Measurements from ENCODE around the gene HAGH.

DNA sequence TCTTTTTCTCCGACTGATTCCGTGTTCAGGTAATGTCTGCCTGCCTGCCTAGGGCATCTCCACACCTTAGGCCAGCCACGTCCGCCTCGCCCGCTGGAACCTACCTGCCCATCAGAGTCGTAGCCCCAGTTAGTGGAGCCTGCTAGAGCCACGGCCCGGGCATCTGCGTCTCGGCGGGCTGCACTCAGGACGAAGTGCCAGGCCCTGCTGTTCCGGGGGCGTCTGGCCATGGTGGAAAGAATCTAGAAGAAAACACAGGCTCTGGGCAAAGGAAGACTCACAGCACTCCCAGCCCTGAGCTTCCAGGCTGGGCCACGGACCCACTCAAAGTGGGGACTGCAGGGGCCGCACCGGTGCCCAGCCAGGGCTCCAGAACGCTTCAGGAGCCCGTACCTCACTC, 45.4 kb downstream of the HAGH start:
- TF ChIP-seq, protein P1, sequence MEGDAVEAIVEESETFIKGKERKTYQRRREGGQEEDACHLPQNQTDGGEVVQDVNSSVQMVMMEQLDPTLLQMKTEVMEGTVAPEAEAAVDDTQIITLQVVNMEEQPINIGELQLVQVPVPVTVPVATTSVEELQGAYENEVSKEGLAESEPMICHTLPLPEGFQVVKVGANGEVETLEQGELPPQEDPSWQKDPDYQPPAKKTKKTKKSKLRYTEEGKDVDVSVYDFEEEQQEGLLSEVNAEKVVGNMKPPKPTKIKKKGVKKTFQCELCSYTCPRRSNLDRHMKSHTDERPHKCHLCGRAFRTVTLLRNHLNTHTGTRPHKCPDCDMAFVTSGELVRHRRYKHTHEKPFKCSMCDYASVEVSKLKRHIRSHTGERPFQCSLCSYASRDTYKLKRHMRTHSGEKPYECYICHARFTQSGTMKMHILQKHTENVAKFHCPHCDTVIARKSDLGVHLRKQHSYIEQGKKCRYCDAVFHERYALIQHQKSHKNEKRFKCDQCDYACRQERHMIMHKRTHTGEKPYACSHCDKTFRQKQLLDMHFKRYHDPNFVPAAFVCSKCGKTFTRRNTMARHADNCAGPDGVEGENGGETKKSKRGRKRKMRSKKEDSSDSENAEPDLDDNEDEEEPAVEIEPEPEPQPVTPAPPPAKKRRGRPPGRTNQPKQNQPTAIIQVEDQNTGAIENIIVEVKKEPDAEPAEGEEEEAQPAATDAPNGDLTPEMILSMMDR (IDR thresholded peaks at IDR 0.05; ENCODE audit: insufficient read depth, low read length): no peak
- no peak for TF ChIP-seq POLR2AphosphoS5 (IDR thresholded peaks at IDR 0.05; ENCODE audit: low read depth)
- TF ChIP-seq, protein P2, sequence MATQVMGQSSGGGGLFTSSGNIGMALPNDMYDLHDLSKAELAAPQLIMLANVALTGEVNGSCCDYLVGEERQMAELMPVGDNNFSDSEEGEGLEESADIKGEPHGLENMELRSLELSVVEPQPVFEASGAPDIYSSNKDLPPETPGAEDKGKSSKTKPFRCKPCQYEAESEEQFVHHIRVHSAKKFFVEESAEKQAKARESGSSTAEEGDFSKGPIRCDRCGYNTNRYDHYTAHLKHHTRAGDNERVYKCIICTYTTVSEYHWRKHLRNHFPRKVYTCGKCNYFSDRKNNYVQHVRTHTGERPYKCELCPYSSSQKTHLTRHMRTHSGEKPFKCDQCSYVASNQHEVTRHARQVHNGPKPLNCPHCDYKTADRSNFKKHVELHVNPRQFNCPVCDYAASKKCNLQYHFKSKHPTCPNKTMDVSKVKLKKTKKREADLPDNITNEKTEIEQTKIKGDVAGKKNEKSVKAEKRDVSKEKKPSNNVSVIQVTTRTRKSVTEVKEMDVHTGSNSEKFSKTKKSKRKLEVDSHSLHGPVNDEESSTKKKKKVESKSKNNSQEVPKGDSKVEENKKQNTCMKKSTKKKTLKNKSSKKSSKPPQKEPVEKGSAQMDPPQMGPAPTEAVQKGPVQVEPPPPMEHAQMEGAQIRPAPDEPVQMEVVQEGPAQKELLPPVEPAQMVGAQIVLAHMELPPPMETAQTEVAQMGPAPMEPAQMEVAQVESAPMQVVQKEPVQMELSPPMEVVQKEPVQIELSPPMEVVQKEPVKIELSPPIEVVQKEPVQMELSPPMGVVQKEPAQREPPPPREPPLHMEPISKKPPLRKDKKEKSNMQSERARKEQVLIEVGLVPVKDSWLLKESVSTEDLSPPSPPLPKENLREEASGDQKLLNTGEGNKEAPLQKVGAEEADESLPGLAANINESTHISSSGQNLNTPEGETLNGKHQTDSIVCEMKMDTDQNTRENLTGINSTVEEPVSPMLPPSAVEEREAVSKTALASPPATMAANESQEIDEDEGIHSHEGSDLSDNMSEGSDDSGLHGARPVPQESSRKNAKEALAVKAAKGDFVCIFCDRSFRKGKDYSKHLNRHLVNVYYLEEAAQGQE (IDR thresholded peaks at IDR 0.05; ENCODE audit: insufficient replicate concordance, low read depth): no peak
- TF ChIP-seq GABPA (IDR thresholded peaks at IDR 0.05; ENCODE audit: low read depth): no peak

Data from HL-60 (cell line).